Lower leg skin (tissue), 4 donors: ENCODE measurements around the gene PODN. TPM values are rescaled to one million over a fixed set of nuclear protein-coding genes. Genes with fewer than 3 reads are reported as not detected.

ENCODE experiments used
- DNase-seq, 2 donors: peaks; one replicate each; pipeline ENCODE4 v3.0.0-alpha.2; 2019; ENCODE audit warnings: low spot score in 2 of 2
- H3K4me3 ChIP-seq: fragments of 200-600 bp; sonication (generic); 2 replicates; pipeline ENCODE4 v1.5.1; 2017; ENCODE audit warnings: mild to moderate bottlenecking, low read depth; ENCODE audit not compliant: poor library complexity, severe bottlenecking
- CTCF ChIP-seq, 3 donors: fragments of 450-650 bp; IDR thresholded peaks; one replicate each; pipeline ENCODE4 v1.5.1; 2016; ENCODE audit warnings: antibody characterized with exemption in 3 of 3, mild to moderate bottlenecking in 3 of 3, moderate library complexity in 2 of 3
- POLR2A ChIP-seq, 2 donors: fragments of 450-650 bp; IDR thresholded peaks; one replicate each; pipeline ENCODE4 v1.6.1; 2016 to 2017; ENCODE audit warnings: antibody characterized with exemption in 2 of 2, mild to moderate bottlenecking in 1 of 2, moderate library complexity in 1 of 2
- WGBS, 2 donors: methylation state at CpG; one replicate each; pipeline ENCODE4 v1.1.5; 2018; 5-methylcytosine and 5-hydroxymethylcytosine counted together
- intact Hi-C: fragments of 100-400 bp; cut with DNase I; formaldehyde crosslinking; loops from one replicate; pipeline ENCODE4 v1.15.0; 2023; ENCODE audit warnings: low total_unique reads
- total RNA-seq, 4 donors: library from RNA; depleted of rRNA; stranded (reverse); fragments of >200 nt; gene quantifications; one replicate each; pipeline ENCODE4 v1.1.0, GENCODE V29; 2016

Gene PODN
- total RNA-seq, 4 donors from 2014 or later = 11.3 to 58.8 (median 14.4) TPM

- WGBS, 2 donors = 74 to 80% methylated on average over 8 to 14 of the region's 15 CpGs
- DNase-seq = no peak
- intact Hi-C loops = no loop called here
- no peak overlapping the region for H3K4me3 ChIP-seq
- TF ChIP-seq POLR2A (IDR thresholded peaks at IDR 0.05) (no peak), CTCF (IDR thresholded peaks at IDR 0.05) (no peak)
Measured at GRCh38 chr1:53080769-53081168, 18.8 kb downstream of the PODN start.

GRCh38 chr1:53081384-53082066, 19.5 kb downstream of the PODN start:
- H3K4me3 ChIP-seq = no peak overlapping the region
- intact Hi-C loops = no loop called here
- no peak for TF ChIP-seq POLR2A (IDR thresholded peaks at IDR 0.05)
- no peak for TF ChIP-seq CTCF (IDR thresholded peaks at IDR 0.05)
- DNase-seq = no peak
- 84 to 87% methylated on average over 14 of the region's 14 CpGs for WGBS, 2 donors

GRCh38 chr1:53082826-53083455, 20.9 kb downstream of the PODN start:
- WGBS, 2 donors = 80 to 83% methylated on average over 13 of the region's 13 CpGs
- no peak overlapping the region for H3K4me3 ChIP-seq
- intact Hi-C loops = no loop called here

GRCh38 chr1:53083636-53084588, 21.9 kb downstream of the PODN start:
- 81 to 87% methylated on average over 16 to 17 of the region's 17 CpGs for WGBS, 2 donors
- intact Hi-C loops = no loop called here

More at GRCh38 chr1:53082826-53083455, 20.9 kb downstream of the PODN start:
- TF ChIP-seq POLR2A (IDR thresholded peaks at IDR 0.05) (no peak), CTCF (IDR thresholded peaks at IDR 0.05) (no peak)
- DNase-seq = no peak

GRCh38 chr1:53084589-53084971, 22.6 kb downstream of the PODN start:
- intact Hi-C loops = no loop called here
- WGBS, 2 donors = 55 to 63% methylated on average over 8 of the region's 8 CpGs
- no peak for DNase-seq

More at GRCh38 chr1:53083636-53084588, 21.9 kb downstream of the PODN start:
- TF ChIP-seq CTCF (IDR thresholded peaks at IDR 0.05) (no peak), POLR2A (IDR thresholded peaks at IDR 0.05) (no peak)
- no peak for DNase-seq
- H3K4me3 ChIP-seq = no peak overlapping the region

More at GRCh38 chr1:53084589-53084971, 22.6 kb downstream of the PODN start:
- TF ChIP-seq POLR2A (IDR thresholded peaks at IDR 0.05) (no peak), CTCF (IDR thresholded peaks at IDR 0.05) (no peak)
- no peak overlapping the region for H3K4me3 ChIP-seq
